Activated T-helper 1 cell treated with anti-CD3 and anti-CD28 coated beads, Interleukin-12 subunit alpha, Interleukin-12 subunit beta, Interleukin-2, Interleukin-4 antibody, amounts not matched to agents 30 ng/mL and 10 ng/mL and 1 ng/mL, durations not matched to agents 14 hours and 24 hours and 36 hours (primary cell): Measurements from ENCODE around the gene PDSS2. TPM values are rescaled to one million over a fixed set of nuclear protein-coding genes. Genes with fewer than 3 reads are reported as not detected.

Experiments used
- DNase-seq: peaks from one replicate; pipeline ENCODE4 v3.0.0; 2021; ENCODE audit warnings: low spot score
- H3K27ac Mint-ChIP-seq: one replicate; pipeline ENCODE4 v1.8.0; 2021; ENCODE audit warnings: mild to moderate bottlenecking, mixed read lengths
- H3K27me3 Mint-ChIP-seq: one replicate; pipeline ENCODE4 v1.8.0; 2022; ENCODE audit warnings: mild to moderate bottlenecking, moderate library complexity, mixed read lengths; ENCODE audit not compliant: insufficient read depth
- H3K36me3 Mint-ChIP-seq: one replicate; pipeline ENCODE4 v1.8.0; 2021; ENCODE audit warnings: low read depth, mixed read lengths
- H3K4me1 Mint-ChIP-seq: one replicate; pipeline ENCODE4 v1.8.0; 2021; ENCODE audit warnings: low read depth, mixed read lengths
- H3K4me3 Mint-ChIP-seq: one replicate; pipeline ENCODE4 v1.8.0; 2021; ENCODE audit warnings: mild to moderate bottlenecking, moderate library complexity, mixed read lengths
- H3K9me3 Mint-ChIP-seq: one replicate; pipeline ENCODE4 v1.8.0; 2021; ENCODE audit warnings: mixed read lengths
- intact Hi-C: fragments of 100-400 bp; cut with micrococcal nuclease; formaldehyde crosslinking; loops from one replicate; pipeline ENCODE4 v1.15.1; 2024
- total RNA-seq: library from RNA; stranded (reverse); gene quantifications from 2 replicates; pipeline ENCODE4 v1.2.3, GENCODE V29; 2022

Gene PDSS2
- total RNA-seq, 1 donor from 2014 or later = 11.8 TPM

- no peaks in the 10 kb centered on the region for H3K4me1 Mint-ChIP-seq
- H3K4me3 Mint-ChIP-seq = no peak overlapping the region
- peaks cover 12% of the 10 kb centered on the region for H3K36me3 Mint-ChIP-seq
- DNase-seq = no peak
- intact Hi-C loops = no loop called here
- no peak overlapping the region for H3K27ac Mint-ChIP-seq
- H3K9me3 Mint-ChIP-seq = peaks cover 19% of the 10 kb centered on the region
- H3K27me3 Mint-ChIP-seq = no peaks in the 10 kb centered on the region
These were observed 97.4 kb downstream of the PDSS2 start for GRCh38 chr6:107361753-107362604.

- Mint-ChIP-seq H3K4me1 (no peaks in the 10 kb centered on the region), H3K4me3 (no peak overlapping the region), H3K36me3 (peaks cover 12% of the 10 kb centered on the region), H3K9me3 (peaks cover 19% of the 10 kb centered on the region), H3K27ac (no peak overlapping the region), H3K27me3 (no peaks in the 10 kb centered on the region)
- intact Hi-C loops = no loop called here
- no peak for DNase-seq
These were observed 98.9 kb downstream of the PDSS2 start for GRCh38 chr6:107360476-107360875.

DNA sequence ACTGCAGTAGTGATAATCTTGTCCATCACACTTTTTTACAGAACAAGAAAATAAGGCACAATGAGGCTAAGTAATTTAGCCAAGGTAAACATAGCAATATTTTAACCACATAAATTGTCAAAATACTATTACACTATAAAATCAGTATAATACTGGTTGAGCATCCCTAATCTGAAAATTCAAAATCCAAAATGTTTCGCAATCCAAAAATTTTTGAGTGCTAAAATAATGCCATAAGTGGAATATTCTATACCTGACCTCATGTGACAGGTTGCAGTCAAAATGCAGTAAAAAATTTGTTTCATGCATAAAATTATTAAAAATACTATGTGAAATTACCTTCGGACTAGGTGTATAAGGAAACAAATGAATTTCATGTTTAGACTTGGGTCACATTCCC lies 101.5 kb downstream of the PDSS2 start:
- intact Hi-C loops = no loop called here
- H3K4me3 Mint-ChIP-seq = no peak overlapping the region
- H3K4me1 Mint-ChIP-seq = no peaks in the 10 kb centered on the region
- H3K27ac Mint-ChIP-seq = no peak overlapping the region
- DNase-seq = no peak
- H3K9me3 Mint-ChIP-seq = peaks cover 8% of the 10 kb centered on the region
- peaks cover 9% of the 10 kb centered on the region for H3K36me3 Mint-ChIP-seq
- H3K27me3 Mint-ChIP-seq = no peaks in the 10 kb centered on the region

- H3K4me1 Mint-ChIP-seq = no peaks in the 10 kb centered on the region
- DNase-seq = no peak
- intact Hi-C loops = no loop called here
- H3K27ac Mint-ChIP-seq = no peak overlapping the region
- H3K9me3 Mint-ChIP-seq = peaks cover under 1% of the 10 kb centered on the region
- H3K4me3 Mint-ChIP-seq = no peak overlapping the region
- H3K36me3 Mint-ChIP-seq = peaks cover 2% of the 10 kb centered on the region
- no peaks in the 10 kb centered on the region for H3K27me3 Mint-ChIP-seq
These were observed 102.3 kb downstream of the PDSS2 start for GRCh38 chr6:107357031-107357430.

DNA sequence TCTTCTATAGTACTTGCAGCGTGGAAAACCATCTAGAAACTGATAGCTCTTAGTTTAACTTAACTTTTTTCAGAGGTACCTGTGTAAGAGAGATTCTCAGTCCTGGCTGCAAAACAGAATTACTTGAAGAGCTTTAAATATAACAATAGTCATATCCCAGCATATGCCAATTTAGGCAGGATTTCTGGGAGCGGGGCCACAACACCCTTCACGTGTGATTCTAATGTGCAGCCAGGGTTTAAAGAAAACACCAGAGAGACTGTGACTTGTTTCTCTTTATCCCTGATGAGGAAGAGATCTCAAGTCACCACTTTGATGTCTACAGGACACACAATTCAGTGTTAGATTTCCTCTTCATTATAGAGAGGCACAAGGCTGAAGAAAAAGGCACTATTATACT lies 103.7 kb downstream of the PDSS2 start:
- no peaks in the 10 kb centered on the region for H3K36me3 Mint-ChIP-seq
- intact Hi-C loops = no loop called here
- DNase-seq = no peak
- H3K4me3 Mint-ChIP-seq = no peak overlapping the region
- H3K27me3 Mint-ChIP-seq = no peaks in the 10 kb centered on the region
- no peaks in the 10 kb centered on the region for H3K9me3 Mint-ChIP-seq
- H3K27ac Mint-ChIP-seq = no peak overlapping the region
- no peaks in the 10 kb centered on the region for H3K4me1 Mint-ChIP-seq

DNA sequence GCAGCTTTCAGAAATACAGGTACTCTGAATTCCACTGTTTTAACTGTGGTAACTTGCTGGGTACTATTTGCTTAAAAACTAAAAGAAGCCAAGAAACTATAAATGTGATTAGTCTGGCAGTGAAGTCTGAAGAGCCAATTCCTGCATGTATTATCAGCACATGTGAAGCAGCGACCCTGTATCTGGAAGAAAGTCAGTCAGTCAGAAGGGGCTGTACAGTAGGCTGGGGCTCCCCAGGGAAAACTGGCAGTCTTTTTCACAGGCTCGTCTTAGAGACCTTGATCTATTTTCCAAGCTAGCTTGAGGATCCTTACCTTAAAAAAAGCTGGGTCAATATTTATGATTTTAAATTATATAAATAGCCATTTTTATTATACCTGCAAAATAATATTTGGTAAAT lies 104.9 kb downstream of the PDSS2 start:
- Mint-ChIP-seq H3K9me3 (no peaks in the 10 kb centered on the region), H3K27me3 (no peaks in the 10 kb centered on the region), H3K4me3 (no peak overlapping the region), H3K36me3 (no peaks in the 10 kb centered on the region), H3K27ac (no peak overlapping the region), H3K4me1 (no peaks in the 10 kb centered on the region)
- DNase-seq = no peak
- intact Hi-C loops = no loop called here

GRCh38 chr6:107353773-107354382 lies 105.5 kb downstream of the PDSS2 start:
- Mint-ChIP-seq H3K27me3 (no peaks in the 10 kb centered on the region), H3K36me3 (no peaks in the 10 kb centered on the region), H3K4me1 (no peaks in the 10 kb centered on the region), H3K4me3 (no peak overlapping the region), H3K9me3 (no peaks in the 10 kb centered on the region), H3K27ac (no peak overlapping the region)
- no peak for DNase-seq
- intact Hi-C loops = no loop called here

DNA sequence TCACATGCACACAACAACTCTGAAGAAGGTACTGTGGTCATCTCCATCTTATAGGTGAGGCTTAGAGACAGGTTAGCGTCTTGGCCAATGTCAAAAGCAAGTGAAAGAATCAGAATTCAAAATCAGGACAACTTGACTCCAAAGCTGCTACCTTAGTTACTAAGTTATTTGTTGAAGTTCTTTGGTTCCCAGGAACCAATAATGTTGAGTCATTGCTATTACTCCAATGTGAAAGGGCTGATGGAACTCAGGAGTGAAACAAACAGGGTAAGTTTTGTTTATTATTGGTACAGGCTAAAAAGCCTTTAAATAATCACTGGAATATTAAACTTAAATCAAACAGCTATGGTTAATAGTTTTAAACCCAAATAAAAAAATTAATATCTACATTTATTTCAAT lies 111.1 kb downstream of the PDSS2 start:
- no peaks in the 10 kb centered on the region for H3K36me3 Mint-ChIP-seq
- no peaks in the 10 kb centered on the region for H3K27me3 Mint-ChIP-seq
- H3K9me3 Mint-ChIP-seq = no peaks in the 10 kb centered on the region
- peaks cover 6% of the 10 kb centered on the region for H3K4me1 Mint-ChIP-seq
- DNase-seq = no peak
- intact Hi-C loops = no loop called here
- H3K27ac Mint-ChIP-seq = no peak overlapping the region
- H3K4me3 Mint-ChIP-seq = no peak overlapping the region

- Mint-ChIP-seq H3K27ac (no peak overlapping the region), H3K9me3 (no peaks in the 10 kb centered on the region), H3K36me3 (no peaks in the 10 kb centered on the region), H3K27me3 (no peaks in the 10 kb centered on the region), H3K4me1 (peaks cover 6% of the 10 kb centered on the region), H3K4me3 (no peak overlapping the region)
- intact Hi-C loops = no loop called here
- no peak for DNase-seq
These were observed 114.0 kb downstream of the PDSS2 start for GRCh38 chr6:107345393-107345792.

- DNase-seq = no peak
- Mint-ChIP-seq H3K9me3 (no peaks in the 10 kb centered on the region), H3K36me3 (no peaks in the 10 kb centered on the region), H3K4me1 (peaks cover 6% of the 10 kb centered on the region), H3K27ac (no peak overlapping the region), H3K4me3 (no peak overlapping the region), H3K27me3 (no peaks in the 10 kb centered on the region)
- intact Hi-C loops = no loop called here
These were observed 114.4 kb downstream of the PDSS2 start for GRCh38 chr6:107344981-107345380.

DNA sequence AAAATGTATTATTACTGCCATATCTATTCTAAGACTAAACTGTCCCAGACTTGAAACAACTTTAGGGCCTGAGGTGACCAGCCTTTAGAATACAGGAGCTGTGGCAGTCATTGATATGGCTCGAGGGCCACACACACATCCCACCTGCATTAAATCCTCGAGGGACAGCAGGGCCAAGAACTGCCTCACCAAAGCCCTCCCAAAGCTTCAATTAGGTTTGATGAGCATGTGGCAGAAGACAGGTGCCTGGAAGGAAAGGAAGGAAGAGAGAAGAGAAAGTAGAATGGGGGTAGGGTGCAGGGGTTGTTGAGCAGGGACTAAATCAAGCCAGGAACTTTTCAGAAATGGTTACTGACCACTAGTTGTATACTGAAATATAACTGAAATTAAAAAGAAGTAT lies 115.0 kb downstream of the PDSS2 start:
- H3K27ac Mint-ChIP-seq = no peak overlapping the region
- H3K27me3 Mint-ChIP-seq = no peaks in the 10 kb centered on the region
- H3K36me3 Mint-ChIP-seq = no peaks in the 10 kb centered on the region
- intact Hi-C loops = no loop called here
- peaks cover 6% of the 10 kb centered on the region for H3K4me1 Mint-ChIP-seq
- DNase-seq = no peak
- H3K9me3 Mint-ChIP-seq = no peaks in the 10 kb centered on the region
- H3K4me3 Mint-ChIP-seq = no peak overlapping the region

GRCh38 chr6:107342144-107342543 lies 117.2 kb downstream of the PDSS2 start:
- Mint-ChIP-seq H3K27ac (no peak overlapping the region), H3K4me1 (peaks cover 6% of the 10 kb centered on the region), H3K36me3 (no peaks in the 10 kb centered on the region), H3K4me3 (no peak overlapping the region), H3K27me3 (no peaks in the 10 kb centered on the region), H3K9me3 (no peaks in the 10 kb centered on the region)
- intact Hi-C loops = no loop called here
- DNase-seq = no peak

DNA sequence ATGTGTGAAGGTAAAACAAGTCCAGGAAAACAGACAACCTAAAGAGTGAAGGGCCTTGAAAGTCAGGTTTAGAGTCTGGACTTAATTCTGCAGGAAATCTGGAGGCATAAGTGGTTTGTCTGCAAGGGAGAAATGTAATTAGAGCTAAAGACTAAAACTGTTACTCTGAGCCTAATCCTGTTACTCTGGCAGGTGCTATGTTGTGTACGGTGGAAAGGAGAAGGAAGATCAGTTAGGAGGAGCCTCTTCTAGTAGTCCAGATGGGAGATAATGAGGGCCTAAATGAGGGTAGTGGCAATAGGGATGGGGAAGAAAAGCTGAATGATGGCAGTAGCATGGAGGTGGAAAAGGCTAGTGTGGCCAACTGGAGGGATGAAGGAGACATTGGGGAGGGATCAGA lies 118.5 kb downstream of the PDSS2 start:
- DNase-seq = no peak
- no peaks in the 10 kb centered on the region for H3K36me3 Mint-ChIP-seq
- no peak overlapping the region for H3K4me3 Mint-ChIP-seq
- no peaks in the 10 kb centered on the region for H3K27me3 Mint-ChIP-seq
- H3K27ac Mint-ChIP-seq = no peak overlapping the region
- peaks cover 6% of the 10 kb centered on the region for H3K4me1 Mint-ChIP-seq
- H3K9me3 Mint-ChIP-seq = no peaks in the 10 kb centered on the region
- intact Hi-C loops = no loop called here
